Measurements from ENCODE around the gene DAGLA. TPM values are rescaled to one million over a fixed set of nuclear protein-coding genes. Genes with fewer than 3 reads are reported as not detected.
A peak's percentile ranks its signal among the peaks of the same experiment; 100 is the strongest.

DAGLA gene
- total RNA-seq, 2 donors from 2014 or later: 1.8 to 2.4 TPM

GRCh38 chr11:61782841-61783240 lies 102.7 kb downstream of the DAGLA start:
- intact Hi-C loops (cut with DNase I): loop anchor here in 1 of 2 donors (1.0 kb wide), 1 partner anchor 27 kb away; no protein-coding TSS in a partner anchor
- no peak for DNase-seq (ENCODE audit: low spot score)

- DNase-seq (ENCODE audit: low spot score): no peak
- intact Hi-C loops (cut with DNase I): no loop called here
Measured at GRCh38 chr11:61783717-61784505, 103.7 kb downstream of the DAGLA start.

GRCh38 chr11:61784506-61784805 lies 104.3 kb downstream of the DAGLA start:
- intact Hi-C loops (cut with DNase I): no loop called here
- no peak for DNase-seq (ENCODE audit: low spot score)

- intact Hi-C loops (cut with DNase I): no loop called here
- no peak for DNase-seq (ENCODE audit: low spot score)
Measured at GRCh38 chr11:61785837-61786402, 105.7 kb downstream of the DAGLA start.

- intact Hi-C loops (cut with DNase I): no loop called here
- DNase-seq (ENCODE audit: low spot score): no peak
Measured at GRCh38 chr11:61787928-61788491, 107.8 kb downstream of the DAGLA start.

- intact Hi-C loops (cut with DNase I): loop anchor here (5.0 to 10.0 kb wide), 3 partner anchors 163 to 315 kb away; partner anchors contain the start of gene BEST1 (in 1 of the 2)
Measured at GRCh38 chr11:61791737-61792309, 111.6 kb downstream of the DAGLA start.

GRCh38 chr11:61792310-61793082 lies 112.3 kb downstream of the DAGLA start, which contains the start of the genes FEN1 and TMEM258:
FEN1 (plus strand) TSS chr11:61792911; CDS start chr11:61795362, 2,451 bp downstream.
TMEM258 (minus strand) TSS chr11:61792599; CDS start chr11:61792558, 41 bp downstream.
- peak; percentile 97 for DNase-seq (ENCODE audit: low spot score)
- intact Hi-C loops (cut with DNase I): loop anchor here (5.0 to 10.0 kb wide), 3 partner anchors 162 to 315 kb away; partner anchors contain the start of gene BEST1 (in 1 of the 2)

More at GRCh38 chr11:61791737-61792309, 111.6 kb downstream of the DAGLA start:
- DNase-seq (ENCODE audit: low spot score): peak; percentile 90

GRCh38 chr11:61793083-61793828 lies 113.1 kb downstream of the DAGLA start:
- no peak for DNase-seq (ENCODE audit: low spot score)
- intact Hi-C loops (cut with DNase I): loop anchor here (5.0 to 10.0 kb wide), 3 partner anchors 162 to 314 kb away; partner anchors contain the start of gene BEST1 (in 1 of the 2)

GRCh38 chr11:61793829-61794204 lies 113.6 kb downstream of the DAGLA start:
- intact Hi-C loops (cut with DNase I): loop anchor here (5.0 to 10.0 kb wide), 3 partner anchors 161 to 313 kb away; partner anchors contain the start of gene BEST1 (in 1 of the 2)
- no peak for DNase-seq (ENCODE audit: low spot score)

GRCh38 chr11:61794579-61794978 lies 114.4 kb downstream of the DAGLA start:
- intact Hi-C loops (cut with DNase I): loop anchor here (5.0 to 10.0 kb wide), 3 partner anchors 160 to 313 kb away; partner anchors contain the start of gene BEST1 (in 1 of the 2)
- no peak for DNase-seq (ENCODE audit: low spot score)

GRCh38 chr11:61795459-61795858 lies 115.3 kb downstream of the DAGLA start:
- no peak for DNase-seq (ENCODE audit: low spot score)
- intact Hi-C loops (cut with DNase I): loop anchor here (5.0 to 10.0 kb wide), 3 partner anchors 159 to 517 kb away; partner anchors contain the start of gene BEST1 (in 1 of the 2)

- intact Hi-C loops (cut with DNase I): loop anchor here (5.0 to 10.0 kb wide), 3 partner anchors 159 to 516 kb away; partner anchors contain the start of gene BEST1 (in 1 of the 2)
- DNase-seq (ENCODE audit: low spot score): no peak
Measured at GRCh38 chr11:61795876-61796526, 115.8 kb downstream of the DAGLA start.

Other genes with a start within 250 kb of the DAGLA start
- gene LRRC10B, start 171.6 kb upstream of the DAGLA start, total RNA-seq: 1 to 10 TPM; 1.5 to 1.6 TPM
- gene SYT7, start 99.3 kb upstream of the DAGLA start, total RNA-seq: under 1 TPM; 0.71 to 0.93 TPM
- gene MYRF, start 72.2 kb downstream of the DAGLA start, total RNA-seq: 1 to 10 TPM; 3.1 to 3.7 TPM
- gene TMEM258, start 112.2 kb downstream of the DAGLA start, total RNA-seq: 10 to 100 TPM; 78.2 to 84.7 TPM
- 1 to 10 TPM; 4.6 to 6.0 TPM for gene FEN1, start 112.5 kb downstream of the DAGLA start, total RNA-seq
- gene FADS1, start 136.6 kb downstream of the DAGLA start, total RNA-seq: 10 to 100 TPM; 28.8 to 29.8 TPM
- gene FADS2, start 147.9 kb downstream of the DAGLA start, total RNA-seq: 100 to 1,000 TPM in 1 of 2 donors, 10 to 100 TPM in 1; 60.3 to 123 TPM
- gene FADS3, start 211.2 kb downstream of the DAGLA start, total RNA-seq: 100 to 1,000 TPM in 1 of 2 donors, 10 to 100 TPM in 1; 83.0 to 106 TPM
- gene RAB3IL1, start 237.2 kb downstream of the DAGLA start, total RNA-seq: 10 to 100 TPM; 26.7 to 31.5 TPM

Measured in posterior vena cava (tissue), 2 donors.